Measurements from ENCODE around the gene STARD3. TPM values are rescaled to one million over a fixed set of nuclear protein-coding genes. Genes with fewer than 3 reads are reported as not detected.

The STARD3 gene
- total and polyA plus RNA-seq, 2 donors (not counting 3 experiments of a cell fraction or from before 2014, with no cell fraction given): 51.0 to 75.7 TPM

GRCh38 chr17:39661744-39662541 is 25.0 kb downstream of the STARD3 start:
- ChIA-PET POLR2A (no interaction called here), CTCF (interaction anchor here (1.2 kb wide), 1 partner anchor 40 kb away, joined by 3 read pairs; no protein-coding TSS in a partner anchor)
- no peaks in the 10 kb centered on the region for H3K9me3 ChIP-seq (replicated peaks; ENCODE audit: control insufficient read depth, insufficient read depth, low read length)
- H3K9ac ChIP-seq (replicated peaks; ENCODE audit: extremely low read depth, insufficient read depth, low read length): no peak overlapping the region
- no peak overlapping the region for H3K4me2 ChIP-seq (ENCODE audit: insufficient read depth, low read length)
- peaks cover 16% of the 10 kb centered on the region for H3K4me1 ChIP-seq (ENCODE audit: control insufficient read depth, extremely low read depth, insufficient read depth, low read length)
- no peaks in the 10 kb centered on the region for H4K20me1 ChIP-seq (replicated peaks; ENCODE audit: control insufficient read depth, extremely low read depth, insufficient read depth, low read length)
- DNase-seq (ENCODE audit: low read depth, low spot score) (no peak), FAIRE-seq (no peak)
- dilution Hi-C loops (cut with MboI; ENCODE audit: extremely low pct_ligation_motif_present, low sequenced_read_pairs) (no loop called here), intact Hi-C loops (cut with micrococcal nuclease) (no loop called here)
- no peaks in the 10 kb centered on the region for H3K79me2 ChIP-seq (ENCODE audit: control insufficient read depth, insufficient read depth, low read length)
- H3K36me3 ChIP-seq (ENCODE audit: control insufficient read depth in 2 of 2, extremely low read depth in 1 of 2, insufficient read depth in 2 of 2, low read length in 2 of 2): peaks cover 0 to 2% of the 10 kb centered on the region in 2 experiments
- H3K4me3 ChIP-seq (replicated peaks in 1 of 3; ENCODE audit: insufficient read depth in 1 of 3, low read depth in 1 of 3, low read length in 3 of 3): no peak overlapping the region
- no peaks in the 10 kb centered on the region for H3K9me1 ChIP-seq (replicated peaks; ENCODE audit: control insufficient read depth, extremely low read depth, insufficient read depth, low read length)
- no peak for TF ChIP-seq FOS (IDR thresholded peaks at IDR 0.05; ENCODE audit: borderline replicate concordance, insufficient read depth, low read length)
- TF ChIP-seq, protein P1, sequence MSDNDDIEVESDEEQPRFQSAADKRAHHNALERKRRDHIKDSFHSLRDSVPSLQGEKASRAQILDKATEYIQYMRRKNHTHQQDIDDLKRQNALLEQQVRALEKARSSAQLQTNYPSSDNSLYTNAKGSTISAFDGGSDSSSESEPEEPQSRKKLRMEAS (IDR thresholded peaks at IDR 0.05; ENCODE audit: insufficient read depth, insufficient read length): no peak
- TF ChIP-seq MYC (IDR thresholded peaks at IDR 0.05; ENCODE audit: low read depth, low read length): no peak
- TF ChIP-seq JUN (IDR thresholded peaks at IDR 0.05; ENCODE audit: borderline replicate concordance, insufficient read depth, insufficient read length, low read depth): no peak
- TF ChIP-seq CTCF (IDR thresholded peaks at IDR 0.05; ENCODE audit: extremely low read depth in 1 of 2, insufficient read depth in 1 of 2, low read depth in 1 of 2, low read length in 2 of 2): no peak
- TF ChIP-seq GATA2 (IDR thresholded peaks at IDR 0.05; ENCODE audit: insufficient read depth, insufficient read length, low read depth, low read length): no peak
- TF ChIP-seq EZH2 (IDR thresholded peaks at IDR 0.05; ENCODE audit: borderline replicate concordance, low read depth, low read length, severe bottlenecking): no peak
- no peak for TF ChIP-seq POLR2A (IDR thresholded peaks at IDR 0.05; ENCODE audit: low read depth, low read length)
- peaks cover under 1 to 4% of the 10 kb centered on the region in 2 experiments for H3K27me3 ChIP-seq (ENCODE audit: control insufficient read depth in 2 of 2, insufficient read depth in 2 of 2, low read length in 2 of 2)
- BruUV-seq (replicated peaks): no TSS peak
- no peak overlapping the region for H2AFZ ChIP-seq (ENCODE audit: low read depth, low read length)
- no peak overlapping the region for H3K27ac ChIP-seq (ENCODE audit: insufficient read depth, low read depth, low read length)

Measured in endothelial cell of umbilical vein (primary cell).